Peyer's patch (tissue), 4 donors: ENCODE measurements around the gene ORMDL1.

Experiments
- POLR2A ChIP-seq, 2 donors: fragments of 450-650 bp; IDR thresholded peaks; one replicate each; pipeline ENCODE4 v1.5.1; 2017; ENCODE audit warnings: antibody characterized with exemption in 2 of 2, mild to moderate bottlenecking in 2 of 2, moderate library complexity in 2 of 2
- TF ChIP-seq, protein P1 (sequence below), 6 experiments: fragments of 450-650 bp in 4 of 6; fragments of 200-600 bp in 2 of 6; sonication (generic) in 1 of 6; IDR thresholded peaks; one replicate each; pipeline ENCODE4 v1.5.1; 2017 to 2019; ENCODE audit warnings: antibody characterized with exemption in 6 of 6, mild to moderate bottlenecking in 3 of 6, moderate library complexity in 1 of 6

GRCh38 chr2:189824694-189825396 lies 40.7 kb upstream of the ORMDL1 start:
- TF ChIP-seq, protein P1, sequence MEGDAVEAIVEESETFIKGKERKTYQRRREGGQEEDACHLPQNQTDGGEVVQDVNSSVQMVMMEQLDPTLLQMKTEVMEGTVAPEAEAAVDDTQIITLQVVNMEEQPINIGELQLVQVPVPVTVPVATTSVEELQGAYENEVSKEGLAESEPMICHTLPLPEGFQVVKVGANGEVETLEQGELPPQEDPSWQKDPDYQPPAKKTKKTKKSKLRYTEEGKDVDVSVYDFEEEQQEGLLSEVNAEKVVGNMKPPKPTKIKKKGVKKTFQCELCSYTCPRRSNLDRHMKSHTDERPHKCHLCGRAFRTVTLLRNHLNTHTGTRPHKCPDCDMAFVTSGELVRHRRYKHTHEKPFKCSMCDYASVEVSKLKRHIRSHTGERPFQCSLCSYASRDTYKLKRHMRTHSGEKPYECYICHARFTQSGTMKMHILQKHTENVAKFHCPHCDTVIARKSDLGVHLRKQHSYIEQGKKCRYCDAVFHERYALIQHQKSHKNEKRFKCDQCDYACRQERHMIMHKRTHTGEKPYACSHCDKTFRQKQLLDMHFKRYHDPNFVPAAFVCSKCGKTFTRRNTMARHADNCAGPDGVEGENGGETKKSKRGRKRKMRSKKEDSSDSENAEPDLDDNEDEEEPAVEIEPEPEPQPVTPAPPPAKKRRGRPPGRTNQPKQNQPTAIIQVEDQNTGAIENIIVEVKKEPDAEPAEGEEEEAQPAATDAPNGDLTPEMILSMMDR (IDR thresholded peaks at IDR 0.05) = no peak
- TF ChIP-seq POLR2A (IDR thresholded peaks at IDR 0.05) = no peak
